ENCODE results near the gene MGA.

The MGA gene

DNA sequence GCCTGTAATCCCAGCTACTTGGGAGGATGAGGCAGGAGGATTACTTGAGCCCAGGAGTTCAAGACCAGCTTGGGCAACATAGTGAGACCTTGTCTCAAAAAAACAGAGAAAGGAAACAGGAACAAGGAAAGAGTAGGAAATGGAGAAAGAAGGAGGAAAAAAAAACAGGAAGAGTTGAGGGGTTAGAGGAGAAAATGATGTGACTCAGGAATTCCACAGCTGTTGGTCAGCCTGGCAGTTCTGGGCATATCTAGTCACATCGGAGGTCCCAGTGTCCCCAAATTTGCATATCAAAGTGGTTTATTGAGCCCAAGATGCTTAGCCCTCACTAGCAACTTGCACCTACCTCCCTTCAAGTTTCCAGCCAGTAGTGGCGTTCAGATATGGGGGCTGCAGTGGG lies 148.9 kb downstream of the MGA start:
- DNase-seq (ENCODE audit: low spot score) = peak; percentile 62

DNA sequence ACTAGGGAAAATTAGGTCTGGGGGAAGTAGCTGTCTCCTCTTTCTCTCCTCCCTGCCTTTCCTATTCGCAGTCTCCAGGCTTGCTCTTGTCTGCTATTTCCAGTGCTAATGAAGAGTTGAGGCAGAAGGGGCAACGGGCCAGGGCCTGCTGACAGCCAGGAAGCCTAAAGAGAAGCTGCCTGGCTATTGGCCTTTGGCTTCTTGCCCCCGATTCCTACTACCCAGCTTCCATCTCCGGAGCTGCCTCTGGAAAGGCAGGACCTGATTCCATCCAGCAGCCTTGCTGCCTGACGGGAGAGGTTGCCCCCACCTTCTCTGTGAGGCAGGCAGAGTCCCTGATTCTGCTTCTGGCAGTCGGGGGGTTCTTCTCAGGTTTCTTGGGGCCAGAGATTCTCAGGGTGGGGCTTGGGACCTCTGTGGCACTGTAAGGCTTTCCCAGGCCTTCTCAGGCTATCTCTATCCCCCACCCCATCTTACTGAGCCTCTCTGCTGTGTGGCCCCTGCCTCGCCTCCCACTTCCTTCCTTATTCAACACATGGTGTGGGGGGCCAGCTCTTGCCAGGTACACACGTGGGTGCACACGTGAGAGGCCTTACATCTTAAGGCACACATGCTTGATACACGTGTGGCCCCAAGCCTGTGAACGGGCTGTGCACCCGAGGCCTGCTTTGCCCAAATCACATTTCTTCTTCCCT lies 149.5 kb downstream of the MGA start:
- DNase-seq (ENCODE audit: low spot score) = no peak

- no peak for DNase-seq (ENCODE audit: low spot score)
Measured at GRCh38 chr15:41810651-41811431, 150.6 kb downstream of the MGA start.

GRCh38 chr15:41811432-41812195 lies 151.4 kb downstream of the MGA start:
- DNase-seq (ENCODE audit: low spot score) = peak; percentile 83

DNA sequence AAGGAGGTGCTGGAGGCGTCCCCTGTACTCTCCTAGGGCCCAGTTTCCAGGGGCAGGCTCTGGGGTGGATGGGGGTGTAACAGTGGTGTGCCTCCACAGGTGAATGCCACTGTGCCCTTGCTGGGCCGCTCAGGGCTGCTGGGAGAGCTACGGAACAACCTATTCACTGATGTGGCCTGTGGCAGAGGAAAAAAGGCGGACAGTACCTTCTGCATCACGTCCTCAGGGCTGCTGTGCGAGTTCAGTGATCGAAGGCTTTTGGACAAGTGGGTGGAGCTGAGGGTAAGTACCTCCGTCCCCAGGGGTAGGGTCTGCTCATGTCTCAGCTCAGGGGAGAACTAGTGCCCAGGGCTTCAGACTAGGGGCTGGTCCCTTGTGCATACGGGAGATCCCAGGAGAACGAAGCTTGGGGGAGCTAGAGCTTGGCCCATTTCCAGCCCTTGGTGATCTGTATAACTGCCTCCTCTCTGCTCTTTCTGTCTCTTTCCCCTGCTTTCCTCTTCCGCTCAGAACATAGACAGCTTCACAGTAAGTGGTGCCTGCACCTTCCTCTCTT lies 152.7 kb downstream of the MGA start:
- DNase-seq (ENCODE audit: low spot score) = no peak

DNA sequence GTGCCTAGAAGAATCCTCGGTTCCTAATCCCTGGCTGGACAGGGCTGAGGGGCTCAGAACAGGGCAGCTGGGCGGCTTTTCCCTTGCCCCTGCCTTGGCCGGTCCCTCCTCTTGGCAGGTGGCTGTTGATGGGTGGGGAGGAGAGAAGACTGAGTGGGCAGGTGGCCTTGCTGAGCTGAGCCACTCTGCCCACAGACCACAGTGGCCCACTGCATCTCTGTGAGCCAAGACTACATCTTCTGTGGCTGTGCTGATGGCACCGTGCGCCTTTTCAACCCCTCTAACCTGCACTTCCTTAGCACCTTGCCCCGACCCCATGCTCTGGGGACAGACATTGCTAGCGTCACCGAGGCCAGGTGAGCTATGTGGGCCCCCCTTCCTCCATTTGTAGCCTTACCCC lies 153.2 kb downstream of the MGA start:
- DNase-seq (ENCODE audit: low spot score) = no peak

DNA sequence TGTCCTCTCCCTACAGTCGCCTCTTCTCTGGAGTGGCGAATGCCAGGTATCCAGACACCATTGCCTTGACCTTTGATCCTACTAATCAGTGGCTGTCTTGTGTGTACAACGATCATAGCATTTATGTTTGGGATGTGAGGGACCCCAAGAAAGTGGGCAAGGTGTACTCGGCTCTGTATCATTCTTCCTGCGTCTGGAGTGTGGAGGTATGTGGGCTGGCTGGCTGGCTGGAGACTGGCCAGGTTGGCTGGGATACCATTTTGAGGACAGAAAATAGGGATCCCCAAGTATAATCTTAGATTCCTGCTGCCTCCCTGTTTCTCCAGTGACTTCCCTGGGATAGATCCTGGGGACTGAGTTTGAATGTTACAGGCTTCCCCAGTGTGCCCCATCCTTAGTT lies 154.3 kb downstream of the MGA start:
- DNase-seq (ENCODE audit: low spot score) = no peak

DNA sequence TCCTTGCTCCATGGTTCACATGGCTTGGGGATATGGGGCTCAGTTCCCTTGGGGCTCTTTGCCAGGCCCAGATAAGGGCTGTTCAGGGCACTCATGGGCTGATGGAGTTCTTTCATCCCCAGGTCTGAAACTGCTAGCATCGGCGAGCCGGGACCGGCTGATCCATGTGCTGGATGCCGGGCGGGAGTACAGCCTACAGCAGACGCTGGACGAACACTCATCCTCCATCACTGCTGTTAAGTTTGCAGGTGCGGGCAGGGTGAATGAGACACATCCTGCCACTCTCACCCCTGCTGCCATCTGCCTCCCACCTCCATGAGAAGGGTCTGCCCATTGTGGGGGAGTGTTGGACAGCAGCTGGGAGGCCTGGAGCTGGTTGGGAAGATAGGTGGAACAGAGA lies 156.6 kb downstream of the MGA start:
- DNase-seq (ENCODE audit: low spot score) = no peak

- no peak for DNase-seq (ENCODE audit: low spot score)
Measured at GRCh38 chr15:41817327-41817726, 157.1 kb downstream of the MGA start.

- DNase-seq (ENCODE audit: low spot score) = no peak
Measured at GRCh38 chr15:41817781-41818180, 157.6 kb downstream of the MGA start.

- no peak for DNase-seq (ENCODE audit: low spot score)
Measured at GRCh38 chr15:41819455-41820050, 159.3 kb downstream of the MGA start.

DNA sequence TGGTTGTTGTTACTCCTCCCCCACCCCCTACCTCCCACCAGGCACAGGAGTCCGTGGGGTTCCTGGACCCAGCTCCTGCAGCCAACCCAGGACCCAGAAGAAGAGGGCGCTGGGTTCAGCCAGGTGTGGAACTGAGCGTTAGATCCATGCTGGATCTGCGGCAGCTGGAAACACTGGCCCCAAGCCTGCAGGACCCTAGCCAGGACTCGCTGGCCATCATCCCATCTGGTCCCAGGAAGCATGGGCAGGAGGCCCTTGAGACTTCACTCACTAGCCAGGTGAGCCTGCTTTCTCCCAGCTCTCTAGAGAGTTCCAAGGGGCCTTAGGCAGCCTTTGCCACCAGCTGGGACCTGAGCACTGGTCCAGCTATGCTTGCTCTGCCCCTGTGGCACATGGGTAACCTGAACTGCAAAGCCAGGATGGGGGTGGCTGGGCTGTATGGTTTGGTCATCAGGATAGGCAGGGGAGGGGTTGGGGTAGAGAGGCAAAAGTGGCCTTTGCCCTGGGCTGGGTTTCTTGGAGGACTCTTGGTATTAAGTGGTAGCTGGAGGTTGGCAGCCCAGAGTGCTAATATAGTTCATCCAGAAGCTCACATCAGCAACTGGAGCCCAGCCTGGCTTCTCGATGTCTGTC lies 160.7 kb downstream of the MGA start:
- DNase-seq (ENCODE audit: low spot score) = no peak

- no peak for DNase-seq (ENCODE audit: low spot score)
Measured at GRCh38 chr15:41821831-41822230, 161.6 kb downstream of the MGA start.

DNA sequence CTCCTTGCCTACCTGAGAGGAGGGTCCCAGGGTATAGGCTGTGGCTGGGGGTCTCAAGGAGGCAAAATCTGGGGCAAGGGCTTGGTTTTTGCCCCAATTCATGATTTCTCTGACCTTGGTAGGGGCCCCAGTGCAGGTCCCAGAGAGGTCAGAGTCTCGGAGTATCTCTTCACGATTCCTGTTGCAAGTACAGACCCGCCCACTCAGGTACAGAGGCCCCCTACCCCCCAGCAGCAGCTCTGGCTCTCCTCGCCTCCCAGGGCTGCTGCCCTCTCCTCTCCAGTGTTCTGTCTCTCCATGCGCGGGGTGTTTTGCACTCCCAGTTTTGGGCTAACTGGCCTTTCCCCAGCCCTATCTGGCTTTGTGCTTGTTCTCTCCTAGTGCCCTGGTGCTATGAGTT lies 162.3 kb downstream of the MGA start:
- DNase-seq (ENCODE audit: low spot score) = no peak
